WTC11 (cell line): Measurements from ENCODE around the gene ANKRD9. TPM values are rescaled to one million over a fixed set of nuclear protein-coding genes. Genes with fewer than 3 reads are reported as not detected.

Source experiments
- ATAC-seq: fragments of 200-7000 bp; cut with Tn5 transposase; 2 replicates; pipeline ENCODE4 v1.10.0; 2021; ENCODE audit warnings: mild to moderate bottlenecking, moderate library complexity
- CTCF ChIA-PET: fragments of 300-600 bp; sonication (Branson Sonifier 250); formaldehyde crosslinking; loops from one replicate; lab custom pipeline; 2021; ENCODE audit warnings: antibody characterized with exemption; lab: Charles Lee
- POLR2A ChIA-PET: fragments of 350-600 bp; sonication (Branson Sonifier 250); formaldehyde crosslinking; loops from one replicate; lab custom pipeline; 2021; ENCODE audit warnings: antibody characterized with exemption; lab: Charles Lee
- DNase-seq: peaks from one replicate; pipeline ENCODE4 v3.0.0; 2021; ENCODE audit warnings: low spot score
- H3K27ac Mint-ChIP-seq: 2 replicates; pipeline ENCODE4 v1.8.0; 2021; ENCODE audit warnings: mixed read lengths
- H3K27me3 Mint-ChIP-seq: 2 replicates; pipeline ENCODE4 v1.8.0; 2021; ENCODE audit warnings: low read depth, mild to moderate bottlenecking, moderate library complexity, mixed read lengths
- H3K36me3 Mint-ChIP-seq: 2 replicates; pipeline ENCODE4 v1.8.0; 2021; ENCODE audit warnings: mixed read lengths
- H3K4me1 Mint-ChIP-seq: 2 replicates; pipeline ENCODE4 v1.8.0; 2022; ENCODE audit warnings: mixed read lengths
- H3K4me3 Mint-ChIP-seq: 2 replicates; pipeline ENCODE4 v1.8.0; 2021; ENCODE audit warnings: mild to moderate bottlenecking, moderate library complexity, mixed read lengths
- H3K9me3 Mint-ChIP-seq: 2 replicates; pipeline ENCODE4 v1.8.0; 2021; ENCODE audit warnings: mixed read lengths
- CTCF ChIP-seq: fragments of 200-600 bp; IDR thresholded peaks from 2 replicates; pipeline ENCODE4 v1.8.0; 2022; ENCODE audit warnings: antibody characterized with exemption
- ETV6 ChIP-seq: sonication (generic); formaldehyde crosslinking; IDR thresholded peaks from 2 replicates; pipeline ENCODE4 v1.8.1; 2022; ENCODE audit warnings: mild to moderate bottlenecking, missing genetic modification reagents
- FOXP1 ChIP-seq: sonication (generic); formaldehyde crosslinking; IDR thresholded peaks from 2 replicates; pipeline ENCODE4 v1.8.0; 2022; ENCODE audit warnings: missing genetic modification reagents, mild to moderate bottlenecking, moderate library complexity, borderline replicate concordance
- GABPB1 ChIP-seq: sonication (generic); formaldehyde crosslinking; IDR thresholded peaks from 2 replicates; pipeline ENCODE4 v1.8.1; 2023; ENCODE audit warnings: mild to moderate bottlenecking, missing genetic modification reagents
- GTF2I ChIP-seq: fragments of 250-450 bp; sonication (Bioruptor Pico); conservative IDR thresholded peaks from 2 replicates; pipeline ENCODE4 v1.4.0; 2021; ENCODE audit warnings: mild to moderate bottlenecking
- HMGA2 ChIP-seq: fragments of 250-450 bp; sonication (Bioruptor Pico); IDR thresholded peaks from 2 replicates; pipeline ENCODE4 v1.4.0; 2021; ENCODE audit warnings: mild to moderate bottlenecking, moderate library complexity
- KAT7 ChIP-seq: sonication (generic); formaldehyde crosslinking; IDR thresholded peaks from 2 replicates; pipeline ENCODE4 v1.8.1; 2023; ENCODE audit warnings: missing genetic modification reagents, mild to moderate bottlenecking, borderline replicate concordance
- MLX ChIP-seq: sonication (generic); formaldehyde crosslinking; IDR thresholded peaks from 2 replicates; pipeline ENCODE4 v1.8.1; 2023; ENCODE audit warnings: mild to moderate bottlenecking, missing genetic modification reagents, moderate library complexity
- MXD4 ChIP-seq: fragments of 250-450 bp; sonication (Bioruptor Pico); IDR thresholded peaks from 2 replicates; pipeline ENCODE4 v1.8.0; 2021; ENCODE audit warnings: mild to moderate bottlenecking, moderate library complexity, borderline replicate concordance
- NFE2L1 ChIP-seq: sonication (generic); formaldehyde crosslinking; IDR thresholded peaks from 2 replicates; pipeline ENCODE4 v1.8.1; 2023; ENCODE audit warnings: missing genetic modification reagents
- NFYB ChIP-seq: sonication (generic); formaldehyde crosslinking; conservative IDR thresholded peaks from 2 replicates; pipeline ENCODE4 v1.8.0; 2022; ENCODE audit warnings: low read depth, missing genetic modification reagents
- PRRX2 ChIP-seq: fragments of 250-450 bp; sonication (Bioruptor Pico); IDR thresholded peaks from 2 replicates; pipeline ENCODE4 v1.8.0; 2021; ENCODE audit warnings: mild to moderate bottlenecking
- RELA ChIP-seq: sonication (generic); formaldehyde crosslinking; IDR thresholded peaks from 2 replicates; pipeline ENCODE4 v1.8.1; 2022; ENCODE audit warnings: missing genetic modification reagents, mild to moderate bottlenecking, borderline replicate concordance
- ZNF219 ChIP-seq: sonication (generic); formaldehyde crosslinking; IDR thresholded peaks from 2 replicates; pipeline ENCODE4 v1.8.0; 2023; ENCODE audit warnings: missing genetic modification reagents, mild to moderate bottlenecking, borderline replicate concordance
- ZNF416 ChIP-seq: fragments of 250-450 bp; sonication (Bioruptor Pico); IDR thresholded peaks from 2 replicates; pipeline ENCODE4 v1.9.0; 2021; ENCODE audit warnings: mild to moderate bottlenecking, inconsistent platforms
- ZNF671 ChIP-seq: fragments of 250-450 bp; sonication (Bioruptor Pico); IDR thresholded peaks from 2 replicates; pipeline ENCODE4 v1.8.0; 2021; ENCODE audit warnings: mild to moderate bottlenecking
- total RNA-seq: library from RNA; stranded (reverse); gene quantifications from 3 replicates; pipeline ENCODE4 v1.2.3, GENCODE V29; 2021
- TF ChIP-seq, protein P1 (sequence below): sonication (generic); formaldehyde crosslinking; IDR thresholded peaks from 2 replicates; pipeline ENCODE4 v1.8.1; 2022; ENCODE audit warnings: mild to moderate bottlenecking, missing genetic modification reagents, moderate library complexity, borderline replicate concordance
- TF ChIP-seq, protein P2 (sequence below): fragments of 250-450 bp; sonication (Bioruptor Pico); IDR thresholded peaks from 2 replicates; pipeline ENCODE4 v1.9.0; 2021; ENCODE audit warnings: mild to moderate bottlenecking
- TF ChIP-seq, protein P3 (sequence below): sonication (generic); formaldehyde crosslinking; IDR thresholded peaks from 2 replicates; pipeline ENCODE4 v1.8.1; 2022; ENCODE audit warnings: low read depth, missing genetic modification reagents, borderline replicate concordance
- TF ChIP-seq, protein P4 (sequence below): sonication (generic); formaldehyde crosslinking; IDR thresholded peaks from 2 replicates; pipeline ENCODE4 v1.8.1; 2022; ENCODE audit warnings: missing genetic modification reagents, borderline replicate concordance
- TF ChIP-seq, protein P5 (sequence below): sonication (generic); formaldehyde crosslinking; conservative IDR thresholded peaks from 2 replicates; pipeline ENCODE4 v1.8.1; 2022; ENCODE audit warnings: mild to moderate bottlenecking, missing genetic modification reagents

The ANKRD9 gene
- total RNA-seq, 1 experiment from 2014 or later, result 63.8 TPM

DNA sequence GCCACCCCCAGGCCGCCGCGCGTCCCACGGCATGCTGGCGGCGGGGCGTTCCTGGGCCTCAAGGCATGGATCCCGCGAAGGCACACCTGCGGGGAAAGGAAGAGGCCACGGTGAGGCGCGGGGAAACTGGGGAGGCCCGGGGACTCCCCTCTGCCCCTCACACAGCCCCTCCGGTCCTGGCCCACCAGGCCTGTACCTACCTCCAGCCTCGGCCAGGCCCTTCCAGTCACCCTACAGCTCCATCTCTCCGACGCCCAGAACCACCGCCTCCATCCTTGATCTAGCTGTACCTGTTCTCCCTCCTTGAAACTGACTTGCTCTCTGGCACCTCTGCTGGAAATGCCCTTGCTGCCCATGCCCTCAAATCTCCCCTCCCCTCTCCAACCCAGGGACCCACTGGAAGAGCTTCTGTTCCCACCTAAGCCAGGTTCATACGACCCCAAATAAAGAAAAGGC is 1.7 kb downstream of the ANKRD9 start:
- H3K4me3 Mint-ChIP-seq, result peak overlapping the region; percentile 78
- peak overlapping the region; percentile 93 for H3K27ac Mint-ChIP-seq
- POLR2A ChIA-PET, result no interaction called here
- H3K4me1 Mint-ChIP-seq, result peaks cover 15% of the 10 kb centered on the region
- TF ChIP-seq FOXP1 (no peak), ZNF671 (CRISPR knock-in tag) (no peak)
- no peaks in the 10 kb centered on the region for H3K9me3 Mint-ChIP-seq
- DNase-seq (no peak), ATAC-seq (no peak)
- no peaks in the 10 kb centered on the region; the same call in 1 of the 2 replicates for H3K36me3 Mint-ChIP-seq
- H3K27me3 Mint-ChIP-seq, result no peaks in the 10 kb centered on the region
- CTCF ChIA-PET, result interaction anchor here (0.6 to 2.1 kb wide), 6 partner anchors 9 to 462 kb away, joined by 3 to 9 read pairs (median 4); no protein-coding TSS in a partner anchor

DNA sequence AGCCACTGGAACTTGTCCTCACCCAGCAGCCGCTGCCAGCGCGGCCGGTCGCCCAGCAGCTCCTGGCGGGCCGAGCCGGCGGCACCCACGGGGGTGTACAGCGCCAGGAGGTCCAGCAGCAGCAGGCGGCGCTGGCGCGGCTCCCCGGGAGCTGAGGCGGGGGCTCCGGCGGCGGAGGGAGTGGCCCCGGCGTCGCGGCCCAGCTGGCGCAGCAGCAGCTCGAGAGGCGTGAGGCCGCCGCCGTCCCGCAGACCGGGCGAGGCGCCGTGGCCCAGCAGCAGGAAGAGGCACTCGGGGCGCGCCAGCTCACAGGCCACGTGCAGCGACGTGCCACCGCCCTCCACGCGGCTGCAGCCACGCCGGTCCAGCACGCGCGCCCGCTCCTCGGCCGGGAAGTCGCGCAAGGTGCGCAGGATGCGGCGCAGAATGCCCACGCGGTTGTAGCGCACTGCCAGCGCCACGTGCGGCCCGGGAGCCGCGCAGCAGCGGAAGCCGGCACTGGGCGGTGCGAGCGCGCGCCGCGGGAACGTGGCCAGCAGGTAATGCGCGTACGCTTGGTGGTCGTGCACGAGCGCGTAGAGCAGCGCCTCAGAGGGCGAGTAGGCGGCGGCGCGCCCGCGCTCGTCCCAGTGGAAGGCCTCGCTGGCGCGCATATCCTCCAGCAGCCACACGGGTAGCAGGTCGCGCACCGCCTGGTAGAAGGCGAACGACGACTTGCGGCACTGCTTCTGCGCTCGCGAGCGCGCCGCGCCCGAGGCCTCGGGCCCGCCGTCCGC is 2.3 kb downstream of the ANKRD9 start:
- Mint-ChIP-seq H3K4me3 (no peak overlapping the region), H3K36me3 (no peaks in the 10 kb centered on the region; the same call in 1 of the 2 replicates), H3K4me1 (peaks cover 15% of the 10 kb centered on the region), H3K9me3 (no peaks in the 10 kb centered on the region), H3K27me3 (no peaks in the 10 kb centered on the region), H3K27ac (no peak overlapping the region)
- ATAC-seq (no peak), DNase-seq (no peak)
- ChIA-PET CTCF (interaction anchor here (1.0 to 2.1 kb wide), 3 partner anchors 9 to 69 kb away, joined by 5 to 9 read pairs (median 5); no protein-coding TSS in a partner anchor), POLR2A (no interaction called here)
- TF ChIP-seq, protein P1, sequence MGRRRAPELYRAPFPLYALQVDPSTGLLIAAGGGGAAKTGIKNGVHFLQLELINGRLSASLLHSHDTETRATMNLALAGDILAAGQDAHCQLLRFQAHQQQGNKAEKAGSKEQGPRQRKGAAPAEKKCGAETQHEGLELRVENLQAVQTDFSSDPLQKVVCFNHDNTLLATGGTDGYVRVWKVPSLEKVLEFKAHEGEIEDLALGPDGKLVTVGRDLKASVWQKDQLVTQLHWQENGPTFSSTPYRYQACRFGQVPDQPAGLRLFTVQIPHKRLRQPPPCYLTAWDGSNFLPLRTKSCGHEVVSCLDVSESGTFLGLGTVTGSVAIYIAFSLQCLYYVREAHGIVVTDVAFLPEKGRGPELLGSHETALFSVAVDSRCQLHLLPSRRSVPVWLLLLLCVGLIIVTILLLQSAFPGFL (CRISPR knock-in tag), result no peak
- no peak for TF ChIP-seq KAT7 (CRISPR knock-in tag)
- TF ChIP-seq RELA (CRISPR knock-in tag), result no peak
- TF ChIP-seq CTCF, result no peak
- no peak for TF ChIP-seq FOXP1
- no peak for TF ChIP-seq ETV6
- TF ChIP-seq, protein P2, sequence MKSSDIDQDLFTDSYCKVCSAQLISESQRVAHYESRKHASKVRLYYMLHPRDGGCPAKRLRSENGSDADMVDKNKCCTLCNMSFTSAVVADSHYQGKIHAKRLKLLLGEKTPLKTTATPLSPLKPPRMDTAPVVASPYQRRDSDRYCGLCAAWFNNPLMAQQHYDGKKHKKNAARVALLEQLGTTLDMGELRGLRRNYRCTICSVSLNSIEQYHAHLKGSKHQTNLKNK, result no peak
- no peak for TF ChIP-seq GABPB1 (CRISPR knock-in tag)
- TF ChIP-seq HMGA2 (CRISPR knock-in tag), result no peak
- TF ChIP-seq, protein P3, sequence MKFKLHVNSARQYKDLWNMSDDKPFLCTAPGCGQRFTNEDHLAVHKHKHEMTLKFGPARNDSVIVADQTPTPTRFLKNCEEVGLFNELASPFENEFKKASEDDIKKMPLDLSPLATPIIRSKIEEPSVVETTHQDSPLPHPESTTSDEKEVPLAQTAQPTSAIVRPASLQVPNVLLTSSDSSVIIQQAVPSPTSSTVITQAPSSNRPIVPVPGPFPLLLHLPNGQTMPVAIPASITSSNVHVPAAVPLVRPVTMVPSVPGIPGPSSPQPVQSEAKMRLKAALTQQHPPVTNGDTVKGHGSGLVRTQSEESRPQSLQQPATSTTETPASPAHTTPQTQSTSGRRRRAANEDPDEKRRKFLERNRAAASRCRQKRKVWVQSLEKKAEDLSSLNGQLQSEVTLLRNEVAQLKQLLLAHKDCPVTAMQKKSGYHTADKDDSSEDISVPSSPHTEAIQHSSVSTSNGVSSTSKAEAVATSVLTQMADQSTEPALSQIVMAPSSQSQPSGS (CRISPR knock-in tag), result no peak
- no peak for TF ChIP-seq MLX (CRISPR knock-in tag)
- TF ChIP-seq NFYB (CRISPR knock-in tag), result no peak
- TF ChIP-seq NFE2L1 (CRISPR knock-in tag), result no peak
- no peak for TF ChIP-seq MXD4 (CRISPR knock-in tag)
- no peak for TF ChIP-seq GTF2I (CRISPR knock-in tag)
- TF ChIP-seq, protein P4, sequence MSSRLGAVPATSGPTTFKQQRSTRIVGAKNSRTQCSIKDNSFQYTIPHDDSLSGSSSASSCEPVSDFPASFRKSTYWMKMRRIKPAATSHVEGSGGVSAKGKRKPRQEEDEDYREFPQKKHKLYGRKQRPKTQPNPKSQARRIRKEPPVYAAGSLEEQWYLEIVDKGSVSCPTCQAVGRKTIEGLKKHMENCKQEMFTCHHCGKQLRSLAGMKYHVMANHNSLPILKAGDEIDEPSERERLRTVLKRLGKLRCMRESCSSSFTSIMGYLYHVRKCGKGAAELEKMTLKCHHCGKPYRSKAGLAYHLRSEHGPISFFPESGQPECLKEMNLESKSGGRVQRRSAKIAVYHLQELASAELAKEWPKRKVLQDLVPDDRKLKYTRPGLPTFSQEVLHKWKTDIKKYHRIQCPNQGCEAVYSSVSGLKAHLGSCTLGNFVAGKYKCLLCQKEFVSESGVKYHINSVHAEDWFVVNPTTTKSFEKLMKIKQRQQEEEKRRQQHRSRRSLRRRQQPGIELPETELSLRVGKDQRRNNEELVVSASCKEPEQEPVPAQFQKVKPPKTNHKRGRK (CRISPR knock-in tag), result no peak
- no peak for TF ChIP-seq ZNF416
- TF ChIP-seq PRRX2 (CRISPR knock-in tag), result no peak
- TF ChIP-seq, protein P5, sequence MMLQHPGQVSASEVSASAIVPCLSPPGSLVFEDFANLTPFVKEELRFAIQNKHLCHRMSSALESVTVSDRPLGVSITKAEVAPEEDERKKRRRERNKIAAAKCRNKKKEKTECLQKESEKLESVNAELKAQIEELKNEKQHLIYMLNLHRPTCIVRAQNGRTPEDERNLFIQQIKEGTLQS (CRISPR knock-in tag), result no peak
- TF ChIP-seq ZNF219 (CRISPR knock-in tag), result no peak
